Keratinocyte (primary cell): Measurements from ENCODE around the gene SNAI3. TPM values are rescaled to one million over a fixed set of nuclear protein-coding genes. Genes with fewer than 3 reads are reported as not detected.

ENCODE experiments used
- DNase-seq: peaks from one replicate; pipeline ENCODE4 v3.0.0-alpha.2; 2011; ENCODE audit warnings: low read depth, missing footprints, low spot score
- FAIRE-seq: peaks from 2 replicates; lab custom pipeline; 2011; peaks lifted over from hg19 to GRCh38; lab: Jason Lieb, UNC
- H2AFZ ChIP-seq: 2 replicates; pipeline ENCODE4 v1.6.0; 2012; ENCODE audit warnings: low read length, control low read depth, inconsistent platforms; ENCODE audit not compliant: control insufficient read depth
- H3K27ac ChIP-seq: 2 replicates; pipeline ENCODE4 v1.5.1; 2011; ENCODE audit warnings: low read length; ENCODE audit not compliant: control insufficient read depth, insufficient read depth
- H3K27me3 ChIP-seq: 3 replicates; pipeline ENCODE4 v1.6.0; 2011; ENCODE audit warnings: low read length; ENCODE audit not compliant: control insufficient read depth, insufficient read depth; ENCODE audit errors: extremely low read depth
- H3K36me3 ChIP-seq, 2 experiments: 2 replicates in 1 of 2; 3 replicates in 1 of 2; pipeline ENCODE4 v1.5.1; 2011; ENCODE audit warnings: low read length in 2 of 2, mild to moderate bottlenecking in 1 of 2; ENCODE audit not compliant: control insufficient read depth in 2 of 2, insufficient read depth in 2 of 2; ENCODE audit errors: extremely low read depth in 1 of 2
- H3K4me1 ChIP-seq: 3 replicates; pipeline ENCODE4 v1.5.1; 2011; ENCODE audit warnings: low read length; ENCODE audit not compliant: control insufficient read depth, insufficient read depth; ENCODE audit errors: extremely low read depth
- H3K4me2 ChIP-seq: 3 replicates; pipeline ENCODE4 v1.6.0; 2011; ENCODE audit warnings: low read depth, low read length; ENCODE audit not compliant: control insufficient read depth, insufficient read depth; ENCODE audit errors: extremely low read depth
- H3K4me3 ChIP-seq, 3 experiments: fragments of 200-600 bp in 1 of 3; sonication (generic) in 1 of 3; 2 replicates in 2 of 3; 3 replicates in 1 of 3; pipeline ENCODE4 v1.5.1; 2011 to 2016; ENCODE audit warnings: low read length in 3 of 3, mild to moderate bottlenecking in 3 of 3, control low read depth in 2 of 3, inconsistent platforms in 1 of 3, low read depth in 1 of 3, mixed read lengths in 1 of 3, mixed run types in 1 of 3, moderate library complexity in 1 of 3; ENCODE audit not compliant: control insufficient read depth in 2 of 3, insufficient read depth in 2 of 3; ENCODE audit errors: extremely low read depth in 1 of 3
- H3K79me2 ChIP-seq: 2 replicates; pipeline ENCODE4 v1.6.0; 2012; ENCODE audit warnings: low read length; ENCODE audit not compliant: control insufficient read depth, insufficient read depth
- H3K9ac ChIP-seq: 3 replicates; pipeline ENCODE4 v1.6.0; 2011; ENCODE audit warnings: low read length; ENCODE audit not compliant: control insufficient read depth, insufficient read depth; ENCODE audit errors: extremely low read depth
- H3K9me1 ChIP-seq: 3 replicates; pipeline ENCODE4 v1.6.0; 2011; ENCODE audit warnings: low read length; ENCODE audit not compliant: control insufficient read depth, insufficient read depth; ENCODE audit errors: extremely low read depth
- H3K9me3 ChIP-seq: 2 replicates; pipeline ENCODE4 v1.5.1; 2012; ENCODE audit warnings: low read depth, low read length; ENCODE audit not compliant: control insufficient read depth
- H4K20me1 ChIP-seq: 3 replicates; pipeline ENCODE4 v1.6.0; 2011; ENCODE audit warnings: low read length; ENCODE audit not compliant: control insufficient read depth, insufficient read depth; ENCODE audit errors: extremely low read depth
- CTCF ChIP-seq, 3 experiments: IDR thresholded peaks in 1 of 3; conservative IDR thresholded peaks in 1 of 3; optimal IDR thresholded peaks in 1 of 3; 2 replicates in 2 of 3; 3 replicates in 1 of 3; pipeline versions ENCODE3 to v1.5.1; 2011; ENCODE audit warnings: low read length in 3 of 3, mild to moderate bottlenecking in 3 of 3, moderate library complexity in 2 of 3, control low read depth in 1 of 3, inconsistent platforms in 1 of 3; ENCODE audit not compliant: insufficient read depth in 2 of 3; ENCODE audit errors: extremely low read depth in 1 of 3
- EZH2 ChIP-seq: IDR thresholded peaks from one replicate; pipeline ENCODE4 v1.6.1; 2012; ENCODE audit warnings: inconsistent platforms, mild to moderate bottlenecking, low read length, moderate library complexity
- dilution Hi-C: fragments of 300-500 bp; cut with MboI; formaldehyde crosslinking; loops from one replicate; pipeline ENCODE4 v1.7.0; 2020; ENCODE audit warnings: low sequenced_read_pairs; ENCODE audit not compliant: extremely low pct_ligation_motif_present
- polyA plus RNA-seq, 5 experiments: library from polyadenylated mRNA; depleted of rRNA in 3 of 5; stranded (reverse) in 3 of 5; stranded (forward) in 1 of 5; unstranded in 1 of 5; fragments of >200 nt; gene quantifications; 1 replicate in 1 of 5; 2 replicates in 3 of 5; 3 replicates in 1 of 5; pipeline versions ENCODE4 v1.2.1 to v1.2.3, GENCODE V29; 2011 to 2012; ENCODE audit warnings: missing spikeins in 2 of 5, low read depth in 1 of 5, low replicate concordance in 1 of 5

The SNAI3 gene
- polyA plus RNA-seq, 1 donor (not counting 4 experiments of a cell fraction or from before 2014, with no cell fraction given): not detected

- no peaks in the 10 kb centered on the region for H3K27me3 ChIP-seq
- H3K36me3 ChIP-seq: peaks cover 30 to 43% of the 10 kb centered on the region in 2 experiments
- H3K79me2 ChIP-seq: no peaks in the 10 kb centered on the region
- H3K9me3 ChIP-seq: no peaks in the 10 kb centered on the region
- no peak overlapping the region for H3K4me3 ChIP-seq
- no peak for FAIRE-seq
- peaks cover 2% of the 10 kb centered on the region for H3K9me1 ChIP-seq
- TF ChIP-seq EZH2: no peak
- TF ChIP-seq CTCF (optimal IDR thresholded peaks at IDR 0.05 in 1 of 3, IDR thresholded peaks at IDR 0.05 in 1 of 3, conservative IDR thresholded peaks at IDR 0.05 in 1 of 3; ENCODE audit: extremely low read depth in 1 of 3, insufficient read depth in 2 of 3, low read length in 3 of 3): no peak
- H3K9ac ChIP-seq: no peak overlapping the region
- peaks cover 9% of the 10 kb centered on the region for H4K20me1 ChIP-seq
- H3K4me1 ChIP-seq: peaks cover 2% of the 10 kb centered on the region
- H3K4me2 ChIP-seq: no peak overlapping the region
- no peak for DNase-seq
- H3K27ac ChIP-seq: no peak overlapping the region
- dilution Hi-C loops: no loop called here
- no peak overlapping the region for H2AFZ ChIP-seq
These were observed 48.0 kb upstream of the SNAI3 start for GRCh38 chr16:88734361-88734728.

GRCh38 chr16:88733630-88734360 lies 47.5 kb upstream of the SNAI3 start:
- no peak for FAIRE-seq
- Histone ChIP-seq H3K4me2 (no peak overlapping the region), H3K9ac (no peak overlapping the region), H3K9me3 (no peaks in the 10 kb centered on the region), H3K27me3 (no peaks in the 10 kb centered on the region), H3K79me2 (no peaks in the 10 kb centered on the region), H4K20me1 (peaks cover 8% of the 10 kb centered on the region), H3K4me3 (no peak overlapping the region), H3K9me1 (no peaks in the 10 kb centered on the region), H2AFZ (no peak overlapping the region), H3K36me3 (peaks cover 30 to 43% of the 10 kb centered on the region in 2 experiments), H3K4me1 (no peaks in the 10 kb centered on the region), H3K27ac (no peak overlapping the region)
- dilution Hi-C loops: no loop called here
- no peak for TF ChIP-seq CTCF (optimal IDR thresholded peaks at IDR 0.05 in 1 of 3, IDR thresholded peaks at IDR 0.05 in 1 of 3, conservative IDR thresholded peaks at IDR 0.05 in 1 of 3; ENCODE audit: extremely low read depth in 1 of 3, insufficient read depth in 2 of 3, low read length in 3 of 3)
- no peak for TF ChIP-seq EZH2
- DNase-seq: no peak
